ENCODE data around the gene SDCCAG8. TPM values are rescaled to one million over a fixed set of nuclear protein-coding genes. Genes with fewer than 3 reads are reported as not detected.
A peak's percentile ranks its signal among the peaks of the same experiment; 100 is the strongest.

SDCCAG8 gene
- polyA plus RNA-seq, 6 donors from 2014 or later, result 42.9 to 60.7 (median 53.0) TPM

- no peaks in the 10 kb centered on the region for H3K9me3 Mint-ChIP-seq
Observed at GRCh38 chr1:243257189-243257588, 1.3 kb downstream of the SDCCAG8 start.

GRCh38 chr1:243258731-243259130 lies 2.9 kb downstream of the SDCCAG8 start:
- no peaks in the 10 kb centered on the region for H3K27me3 Mint-ChIP-seq
- H3K9me3 Mint-ChIP-seq, result no peaks in the 10 kb centered on the region
- no peak overlapping the region for H3K27ac Mint-ChIP-seq
- no peak for ATAC-seq (ENCODE audit: low read depth in 2 of 2)
- H3K4me3 Mint-ChIP-seq, result no peak overlapping the region
- no peak for DNase-seq
- H3K4me1 Mint-ChIP-seq, result peaks cover 8 to 38% (median 20%) of the 10 kb centered on the region in 3 donors
- H3K36me3 Mint-ChIP-seq, result no peaks in the 10 kb centered on the region

More at GRCh38 chr1:243257189-243257588, 1.3 kb downstream of the SDCCAG8 start:
- DNase-seq, result no peak
- Mint-ChIP-seq H3K27ac (no peak overlapping the region), H3K4me3 (peak overlapping the region in 5 of 8 donors; percentile 20 to 100 (median 99)), H3K4me1 (peaks cover 16 to 43% (median 26%) of the 10 kb centered on the region in 3 donors), H3K27me3 (no peaks in the 10 kb centered on the region), H3K36me3 (no peaks in the 10 kb centered on the region)
- no peak for ATAC-seq (ENCODE audit: low read depth in 2 of 2)

GRCh38 chr1:243260221-243260880 lies 4.5 kb downstream of the SDCCAG8 start:
- Mint-ChIP-seq H3K4me1 (peaks cover 9 to 45% (median 16%) of the 10 kb centered on the region in 3 donors), H3K4me3 (no peak overlapping the region), H3K36me3 (no peaks in the 10 kb centered on the region), H3K27ac (no peak overlapping the region), H3K27me3 (no peaks in the 10 kb centered on the region), H3K9me3 (no peaks in the 10 kb centered on the region)
- DNase-seq (no peak), ATAC-seq (ENCODE audit: low read depth in 2 of 2) (no peak)

GRCh38 chr1:243261390-243261789 lies 5.5 kb downstream of the SDCCAG8 start:
- peak overlapping the region in 1 of 6 donors; percentile 15 for H3K27ac Mint-ChIP-seq
- peaks cover 9 to 41% (median 16%) of the 10 kb centered on the region in 3 donors for H3K4me1 Mint-ChIP-seq
- no peaks in the 10 kb centered on the region for H3K27me3 Mint-ChIP-seq
- H3K36me3 Mint-ChIP-seq, result no peaks in the 10 kb centered on the region
- no peak overlapping the region for H3K4me3 Mint-ChIP-seq
- no peaks in the 10 kb centered on the region for H3K9me3 Mint-ChIP-seq
- ATAC-seq (ENCODE audit: low read depth in 2 of 2), result no peak
- DNase-seq, result no peak

- Mint-ChIP-seq H3K27ac (peak overlapping the region in 1 of 6 donors; percentile 11), H3K4me3 (no peak overlapping the region)
Observed at GRCh38 chr1:243264717-243265116, 8.9 kb downstream of the SDCCAG8 start.

GRCh38 chr1:243266231-243266630 lies 10.4 kb downstream of the SDCCAG8 start:
- Mint-ChIP-seq H3K4me1 (peaks cover 32 to 58% (median 41%) of the 10 kb centered on the region in 3 donors), H3K36me3 (no peaks in the 10 kb centered on the region), H3K27me3 (no peaks in the 10 kb centered on the region), H3K4me3 (no peak overlapping the region), H3K9me3 (no peaks in the 10 kb centered on the region), H3K27ac (peak overlapping the region in 2 of 6 donors; percentile 18 to 38)
- DNase-seq (no peak), ATAC-seq (ENCODE audit: low read depth in 2 of 2) (no peak)

More at GRCh38 chr1:243264717-243265116, 8.9 kb downstream of the SDCCAG8 start:
- DNase-seq (no peak), ATAC-seq (ENCODE audit: low read depth in 2 of 2) (no peak)
- Mint-ChIP-seq H3K4me1 (peaks cover 25 to 51% (median 38%) of the 10 kb centered on the region in 3 donors), H3K9me3 (no peaks in the 10 kb centered on the region), H3K36me3 (no peaks in the 10 kb centered on the region), H3K27me3 (no peaks in the 10 kb centered on the region)

GRCh38 chr1:243267471-243267880 lies 11.6 kb downstream of the SDCCAG8 start:
- Mint-ChIP-seq H3K27ac (peak overlapping the region in 4 of 6 donors; percentile 0 to 55 (median 47)), H3K36me3 (no peaks in the 10 kb centered on the region), H3K27me3 (no peaks in the 10 kb centered on the region), H3K9me3 (no peaks in the 10 kb centered on the region), H3K4me1 (peaks cover 32 to 52% (median 39%) of the 10 kb centered on the region in 3 donors), H3K4me3 (peak overlapping the region in 4 of 8 donors; percentile 55 to 74 (median 62))
- DNase-seq, result no peak
- peak; percentile 18 to 21 for ATAC-seq (ENCODE audit: low read depth in 2 of 2)

GRCh38 chr1:243267914-243268653 lies 12.2 kb downstream of the SDCCAG8 start:
- Mint-ChIP-seq H3K4me1 (peaks cover 32 to 49% (median 39%) of the 10 kb centered on the region in 3 donors), H3K9me3 (no peaks in the 10 kb centered on the region), H3K27me3 (no peaks in the 10 kb centered on the region), H3K4me3 (peak overlapping the region; percentile 35 to 85 (median 66)), H3K36me3 (no peaks in the 10 kb centered on the region), H3K27ac (peak overlapping the region in 4 of 6 donors; percentile 0 to 63 (median 48))
- peak; percentile 20 for DNase-seq
- ATAC-seq (ENCODE audit: low read depth in 2 of 2), result peak; percentile 81 to 86

- Mint-ChIP-seq H3K9me3 (no peaks in the 10 kb centered on the region), H3K4me3 (peak overlapping the region in 7 of 8 donors; percentile 55 to 87 (median 70)), H3K27me3 (no peaks in the 10 kb centered on the region), H3K27ac (peak overlapping the region in 2 of 6 donors; percentile 57 to 71), H3K4me1 (peaks cover 30 to 45% (median 37%) of the 10 kb centered on the region in 3 donors), H3K36me3 (no peaks in the 10 kb centered on the region)
- DNase-seq (no peak), ATAC-seq (ENCODE audit: low read depth in 2 of 2) (peak; percentile 9 to 18)
Observed at GRCh38 chr1:243268751-243269460, 13.1 kb downstream of the SDCCAG8 start.

- DNase-seq (peak; percentile 25), ATAC-seq (ENCODE audit: low read depth in 2 of 2) (peak; percentile 64 to 68)
- Mint-ChIP-seq H3K4me1 (peaks cover 27 to 40% (median 34%) of the 10 kb centered on the region in 3 donors), H3K27ac (peak overlapping the region in 2 of 6 donors; percentile 57 to 71), H3K9me3 (no peaks in the 10 kb centered on the region), H3K27me3 (no peaks in the 10 kb centered on the region), H3K36me3 (no peaks in the 10 kb centered on the region), H3K4me3 (peak overlapping the region in 7 of 8 donors; percentile 55 to 87 (median 70))
Observed at GRCh38 chr1:243269461-243269801, 13.6 kb downstream of the SDCCAG8 start.

- ATAC-seq (ENCODE audit: low read depth in 2 of 2) (no peak), DNase-seq (no peak)
- peak overlapping the region in 2 of 6 donors; percentile 2 to 3 for H3K27ac Mint-ChIP-seq
- peak overlapping the region in 1 of 8 donors; percentile 16 for H3K4me3 Mint-ChIP-seq
- H3K4me1 Mint-ChIP-seq, result peaks cover 23 to 34% (median 34%) of the 10 kb centered on the region in 3 donors
- peaks cover 7 to 8% of the 10 kb centered on the region in 2 donors for H3K36me3 Mint-ChIP-seq
- no peaks in the 10 kb centered on the region for H3K9me3 Mint-ChIP-seq
- H3K27me3 Mint-ChIP-seq, result no peaks in the 10 kb centered on the region
Observed at GRCh38 chr1:243270097-243270864, 14.4 kb downstream of the SDCCAG8 start.

GRCh38 chr1:243271996-243272395 lies 16.2 kb downstream of the SDCCAG8 start:
- ATAC-seq (ENCODE audit: low read depth in 2 of 2) (no peak), DNase-seq (no peak)
- Mint-ChIP-seq H3K27ac (no peak overlapping the region), H3K9me3 (no peaks in the 10 kb centered on the region), H3K4me3 (no peak overlapping the region), H3K36me3 (peaks cover 10 to 11% of the 10 kb centered on the region in 2 donors), H3K27me3 (no peaks in the 10 kb centered on the region), H3K4me1 (peaks cover 23 to 34% (median 34%) of the 10 kb centered on the region in 3 donors)

All from naive B cell (primary cell).